Measurements from ENCODE around the gene KLHDC2.
"Not testable (repeated sequence)": the region's sequence is repeated elsewhere in the genome, so short reads cannot be mapped to it uniquely, and the experiment has no call there.

Gene KLHDC2

DNA sequence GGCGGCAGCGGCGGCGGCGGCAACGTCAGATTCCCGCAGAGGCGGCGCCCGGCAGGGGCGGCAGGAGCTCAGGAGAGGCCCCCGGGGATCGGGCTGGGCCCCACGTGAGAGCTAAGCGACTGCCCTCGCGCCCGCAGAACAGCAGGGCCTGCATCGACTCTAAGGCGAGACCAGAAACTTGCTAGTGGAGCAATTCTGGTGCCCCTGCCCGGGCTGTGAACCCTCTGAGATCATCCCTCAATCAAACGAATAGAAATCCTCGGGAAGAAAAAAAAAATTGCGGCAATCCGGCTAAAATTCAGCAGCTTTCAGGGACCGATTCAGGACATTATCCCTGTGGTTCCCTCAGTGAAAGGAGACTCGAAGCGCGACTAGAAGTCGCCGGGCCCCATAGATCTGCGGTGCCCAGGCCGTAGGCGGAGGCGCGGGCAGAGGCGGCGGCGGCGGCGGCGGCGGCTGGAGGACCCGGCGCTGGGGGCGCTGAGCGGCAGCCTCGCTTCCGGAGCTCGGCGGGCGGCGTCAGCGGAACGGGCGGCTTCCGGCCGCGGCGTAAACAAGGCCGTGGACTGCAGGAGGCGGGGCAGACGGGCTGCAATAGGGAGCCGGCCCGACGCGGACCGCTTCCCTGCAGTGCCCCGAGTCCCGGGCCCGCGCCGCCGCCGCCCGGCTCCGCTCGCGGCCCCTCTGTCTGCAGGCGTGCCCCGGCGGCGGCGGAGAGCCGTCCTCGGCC, at the start of gene KLHDC2:
Gene KLHDC2, plus strand, starts transcription at position 583 of the 730 bp plus-strand sequence. CDS start 316 bp downstream, outside the sequence.
- DNase-seq (ENCODE audit: low spot score) = peak; percentile 83

- DNase-seq (ENCODE audit: low spot score) = no peak
Observed at GRCh38 chr14:49720744-49721143, 47.2 kb upstream of the KLHDC2 start.

DNA sequence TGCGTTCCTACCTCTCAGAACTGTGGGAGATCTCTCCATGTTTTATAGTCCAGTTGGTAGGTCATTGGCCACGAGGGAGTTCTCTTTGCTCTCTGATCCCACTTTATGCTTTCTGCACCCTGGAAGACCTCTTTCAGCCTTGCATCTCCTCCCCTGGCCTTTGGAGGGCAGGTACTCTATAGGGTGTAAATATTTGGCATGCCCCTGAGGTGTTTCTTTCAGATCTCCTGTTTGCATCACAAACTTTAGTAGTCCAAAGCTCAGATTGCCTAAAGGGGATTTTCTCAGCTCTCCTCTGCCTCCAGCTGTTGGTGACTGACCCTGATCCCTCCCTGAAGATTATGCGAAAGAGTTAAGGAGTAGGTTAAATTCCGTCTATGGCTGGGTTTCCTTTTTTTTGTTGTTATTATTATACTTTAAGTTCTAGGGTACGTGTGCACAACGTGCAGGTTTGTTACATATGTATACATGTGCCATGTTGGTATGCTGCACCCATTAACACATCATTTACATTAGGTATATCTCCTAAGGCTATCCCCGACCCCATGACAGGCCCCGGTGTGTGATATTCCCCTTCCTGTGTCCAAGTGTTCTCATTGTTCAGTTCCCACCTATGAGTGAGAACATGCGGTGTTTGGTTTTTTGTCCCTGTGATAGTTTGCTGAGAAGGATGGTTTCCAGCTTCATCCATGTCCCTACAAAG, 46.1 kb upstream of the KLHDC2 start:
- DNase-seq (ENCODE audit: low spot score) = not testable (repeated sequence)

DNA sequence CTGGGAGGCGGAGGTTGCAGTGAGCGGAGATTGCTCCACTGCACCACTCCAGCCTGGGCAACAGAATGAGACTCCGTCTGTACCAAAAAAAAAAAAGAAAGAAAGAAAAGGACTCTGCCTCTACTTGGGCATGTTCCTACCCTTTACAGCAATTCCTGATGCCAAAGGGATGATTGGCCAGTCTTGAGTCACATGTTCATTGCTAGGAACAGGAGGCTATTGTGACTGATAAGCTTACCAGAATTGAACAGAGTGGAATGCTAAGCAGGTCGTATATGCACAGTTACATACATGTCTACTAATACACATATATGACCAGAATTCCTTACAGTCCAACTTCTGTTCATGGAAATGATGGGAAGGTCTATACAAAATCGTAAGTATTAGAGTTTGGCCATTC, 40.8 kb upstream of the KLHDC2 start:
- DNase-seq (ENCODE audit: low spot score) = no peak

- no peak for DNase-seq (ENCODE audit: low spot score)
Observed at GRCh38 chr14:49732896-49733295, 35.1 kb upstream of the KLHDC2 start.

- no peak for DNase-seq (ENCODE audit: low spot score)
Observed at GRCh38 chr14:49733836-49734235, 34.1 kb upstream of the KLHDC2 start.

DNA sequence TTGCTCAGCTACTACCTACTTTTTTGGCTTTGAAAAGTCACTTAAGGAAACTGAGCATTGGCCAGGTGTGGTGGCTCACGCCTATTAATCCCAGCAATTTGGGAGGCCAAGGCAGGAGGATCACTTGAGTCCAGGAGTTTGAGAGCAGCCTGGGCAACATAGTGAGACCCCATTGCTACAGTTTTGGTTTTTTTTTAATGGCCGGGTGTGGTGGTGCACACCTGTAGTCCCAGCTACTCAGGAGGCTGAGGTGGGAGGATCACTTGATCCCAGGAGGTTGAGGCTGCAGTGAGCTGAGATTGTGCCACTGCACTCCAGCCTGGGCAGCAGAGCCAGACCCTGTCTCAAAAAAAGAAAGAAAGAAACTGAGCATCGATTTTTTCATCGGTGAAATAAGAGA, 32.3 kb upstream of the KLHDC2 start:
- DNase-seq (ENCODE audit: low spot score) = not testable (repeated sequence)

- DNase-seq (ENCODE audit: low spot score) = no peak
Observed at GRCh38 chr14:49745191-49745590, 22.8 kb upstream of the KLHDC2 start.

DNA sequence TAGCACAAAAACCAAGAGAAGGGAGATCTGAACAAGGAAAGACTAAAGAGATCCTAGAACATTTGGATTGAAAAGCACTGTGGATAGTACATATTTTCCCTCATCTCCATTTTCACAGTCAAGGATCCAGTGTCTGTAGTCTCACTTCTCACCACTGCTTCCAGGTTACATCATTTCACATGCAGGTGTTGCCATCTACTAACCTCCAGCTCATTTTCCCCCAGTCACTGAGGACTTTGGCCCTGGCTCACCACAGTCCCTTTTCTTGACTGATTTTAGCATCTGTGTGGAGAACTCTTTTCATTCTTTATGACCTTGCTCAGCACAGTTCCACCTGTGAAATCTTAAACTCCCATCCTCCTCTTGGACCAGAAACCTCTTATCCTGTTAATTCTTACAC, 21.5 kb upstream of the KLHDC2 start:
- not testable (repeated sequence) for DNase-seq (ENCODE audit: low spot score)

GRCh38 chr14:49754570-49755097, 13.3 kb upstream of the KLHDC2 start:
- DNase-seq (ENCODE audit: low spot score) = no peak

DNA sequence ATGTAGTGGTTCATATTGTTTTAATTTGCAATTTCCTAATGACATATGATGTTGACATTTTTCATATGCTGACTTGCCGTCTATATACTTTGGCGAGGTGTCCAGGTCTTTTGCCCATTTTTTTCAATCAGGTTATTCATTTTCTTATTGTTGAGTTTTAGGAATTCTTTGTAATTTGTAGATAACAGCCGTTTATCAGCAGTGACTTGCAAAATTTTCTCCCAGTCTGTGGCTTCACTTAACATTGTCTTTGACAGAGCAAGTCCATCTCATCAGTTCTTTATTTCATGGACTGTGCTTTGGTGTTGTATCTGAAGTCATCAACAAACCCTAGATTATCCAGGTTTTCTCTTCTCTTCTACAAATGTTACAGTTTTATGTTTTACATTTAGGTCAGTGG, 12.6 kb upstream of the KLHDC2 start:
- no peak for DNase-seq (ENCODE audit: low spot score)

- DNase-seq (ENCODE audit: low spot score) = no peak
Observed at GRCh38 chr14:49761839-49762551, 6.0 kb upstream of the KLHDC2 start.

DNA sequence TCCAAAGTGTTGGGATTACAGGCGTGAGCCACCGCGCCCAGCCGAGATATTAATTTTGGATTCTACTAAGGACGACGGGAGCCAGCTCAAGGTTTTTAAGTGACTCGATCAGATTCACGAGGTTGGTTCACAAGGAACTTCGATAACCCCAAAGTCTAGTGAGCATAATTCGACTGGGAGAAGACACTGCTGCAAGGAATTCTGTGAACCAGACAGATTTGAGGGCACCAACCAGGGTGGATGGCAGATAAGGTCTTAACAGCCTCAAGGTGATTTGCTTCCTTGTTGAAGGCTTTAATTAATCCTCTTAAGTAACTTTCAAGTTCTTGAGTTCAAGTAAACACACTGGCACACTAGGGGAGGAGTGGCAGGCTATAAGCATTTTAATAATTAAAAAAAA, 1.1 kb upstream of the KLHDC2 start:
- DNase-seq (ENCODE audit: low spot score) = no peak

DNA sequence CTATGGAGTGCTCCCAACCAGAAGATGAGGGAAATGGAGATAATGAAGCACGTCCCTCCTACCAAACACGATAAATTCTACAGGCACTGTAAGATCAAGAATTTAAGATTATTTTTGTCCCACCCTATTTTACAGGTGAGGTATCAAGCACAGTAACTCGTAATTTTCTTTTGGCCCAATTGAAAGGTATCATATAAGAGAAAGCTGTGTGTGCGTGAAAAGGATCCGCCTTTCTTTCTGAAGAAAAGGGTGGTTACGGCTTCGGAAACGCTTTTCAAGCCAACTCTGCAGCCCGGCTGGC, 733 bp upstream of the KLHDC2 start:
- DNase-seq (ENCODE audit: low spot score) = no peak

GRCh38 chr14:49768301-49769121, 558 bp downstream of the KLHDC2 start:
- peak; percentile 40 for DNase-seq (ENCODE audit: low spot score)

DNA sequence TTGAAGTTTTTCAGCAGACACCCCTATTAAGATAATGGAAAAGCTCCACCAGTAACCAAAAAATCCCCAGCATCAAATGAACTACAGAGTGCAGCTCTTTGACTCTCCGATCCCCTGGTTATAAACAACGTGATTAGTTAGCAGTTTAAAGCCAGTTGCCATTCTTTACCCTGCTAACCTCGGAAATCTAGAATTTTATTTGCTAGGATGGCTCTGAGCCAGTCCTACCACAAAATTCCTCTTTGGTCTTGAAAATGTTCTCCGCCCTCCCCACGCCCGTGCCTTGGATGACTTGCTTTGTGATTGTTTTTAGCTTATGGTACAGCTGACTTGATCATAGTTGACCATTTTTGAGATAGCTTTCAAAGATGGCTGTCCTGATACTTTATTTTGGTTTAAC, 1.2 kb downstream of the KLHDC2 start:
- no peak for DNase-seq (ENCODE audit: low spot score)

GRCh38 chr14:49769581-49770211, 1.7 kb downstream of the KLHDC2 start:
- DNase-seq (ENCODE audit: low spot score) = no peak

DNA sequence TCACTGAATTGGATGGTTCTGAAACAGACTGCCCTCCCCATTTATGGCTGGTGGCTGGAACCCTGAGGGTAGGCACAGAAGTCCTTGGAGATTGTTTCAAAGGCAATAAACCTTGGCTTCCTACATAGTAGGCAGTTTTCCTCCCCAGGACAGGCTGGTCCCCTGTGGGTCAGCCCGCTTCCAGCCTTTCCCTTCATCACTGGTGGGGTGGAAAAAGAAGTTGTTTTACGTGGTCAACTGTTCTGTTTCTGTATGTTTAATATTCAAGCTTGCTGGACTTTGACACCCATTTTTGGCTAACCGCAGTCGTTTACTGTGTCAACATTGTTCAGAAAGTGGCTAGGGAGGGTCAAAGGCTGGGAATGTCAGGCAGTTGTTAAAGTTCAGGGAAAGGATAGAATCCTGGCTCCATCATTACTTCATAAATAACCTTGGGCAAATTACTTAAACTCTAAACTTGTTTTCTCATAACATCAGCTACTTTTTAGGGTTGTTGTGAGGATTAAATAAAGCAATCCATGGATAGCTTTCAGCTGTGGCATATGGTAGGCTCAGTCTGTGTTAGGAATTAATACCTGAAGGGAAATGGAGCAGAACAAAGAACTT, 2.4 kb downstream of the KLHDC2 start:
- no peak for DNase-seq (ENCODE audit: low spot score)

DNA sequence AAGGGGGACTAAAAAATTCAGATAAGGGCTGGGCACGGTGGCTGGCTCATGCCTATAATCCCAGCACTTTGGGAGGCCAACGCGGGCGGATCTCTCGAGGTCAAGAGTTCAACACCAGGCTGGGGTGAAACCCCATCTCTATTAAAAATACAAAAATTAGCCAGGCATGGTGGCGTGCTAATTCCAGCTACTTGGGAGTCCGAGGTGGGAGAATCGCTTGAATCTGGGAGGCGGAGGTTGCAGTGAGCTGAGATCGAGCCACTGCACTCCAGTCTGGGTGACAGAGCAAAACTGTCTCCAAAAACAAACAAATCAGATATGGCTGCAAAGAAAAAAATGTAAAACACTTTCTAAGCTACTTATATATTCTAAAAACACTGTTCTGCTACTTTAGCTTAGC, 3.7 kb downstream of the KLHDC2 start:
- not testable (repeated sequence) for DNase-seq (ENCODE audit: low spot score)

GRCh38 chr14:49774106-49774505, 6.2 kb downstream of the KLHDC2 start:
- DNase-seq (ENCODE audit: low spot score) = no peak

GRCh38 chr14:49778421-49778820, 10.5 kb downstream of the KLHDC2 start:
- DNase-seq (ENCODE audit: low spot score) = no peak
